A549 (cell line): ENCODE results near the gene C2CD4C. TPM values are rescaled to one million over a fixed set of nuclear protein-coding genes. Genes with fewer than 3 reads are reported as not detected.
"Not testable (repeated sequence)": the region's sequence is repeated elsewhere in the genome, so short reads cannot be mapped to it uniquely, and the experiment has no call there.

Experiments
- ATAC-seq, 2 experiments: fragments of 200-7000 bp in 1 of 2; fragments of >200 bp in 1 of 2; cut with Nextera tagmentation in 1 of 2; cut with Tn5 transposase in 1 of 2; 3 replicates each; pipeline versions ENCODE4 v1.8.0 to v1.9.1; 2018 to 2020; ENCODE audit warnings: mild to moderate bottlenecking in 1 of 2, moderate library complexity in 1 of 2
- CTCF ChIA-PET: fragments of 300-600 bp; sonication (Branson Sonifier 250); formaldehyde crosslinking; extraction: SDS; loops from one replicate; lab custom pipeline; 2021; ENCODE audit warnings: antibody characterized with exemption, inconsistent platforms; lab: Yijun Ruan, JAX
- POLR2A ChIA-PET: fragments of 350-600 bp; formaldehyde crosslinking; extraction: SDS; loops from one replicate; lab custom pipeline; 2021; ENCODE audit warnings: antibody characterized with exemption, inconsistent platforms; lab: Yijun Ruan, JAX
- DNase-seq, 2 experiments: peaks; one replicate each; pipeline versions ENCODE4 v3.0.0 to v3.0.0-alpha.2; 2011 to 2016; ENCODE audit warnings: low read depth in 1 of 2, low spot score in 1 of 2
- FAIRE-seq: peaks from 2 replicates; lab custom pipeline; 2011; peaks lifted over from hg19 to GRCh38; lab: Jason Lieb, UNC
- H3K27ac ChIP-seq, 2 experiments: fragments of >200 bp; sonication (Bioruptor Twin); formaldehyde crosslinking; 3 replicates each; pipeline ENCODE4 v1.5.1; 2016 to 2017
- H3K4me1 ChIP-seq: fragments of >200 bp; sonication (Bioruptor Twin); formaldehyde crosslinking; 3 replicates; pipeline ENCODE4 v1.6.1; 2016
- H3K4me2 ChIP-seq: fragments of >200 bp; sonication (Bioruptor Twin); formaldehyde crosslinking; 3 replicates; pipeline ENCODE4 v1.6.1; 2016
- H3K4me3 ChIP-seq: fragments of >200 bp; sonication (Bioruptor Twin); formaldehyde crosslinking; 3 replicates; pipeline ENCODE4 v1.5.1; 2016
- H3K9me3 ChIP-seq: fragments of >200 bp; sonication (Bioruptor Twin); formaldehyde crosslinking; 3 replicates; pipeline ENCODE4 v1.6.1; 2016
- ATOH8 ChIP-seq: fragments of 250-450 bp; sonication (Bioruptor Pico); IDR thresholded peaks from 2 replicates; pipeline ENCODE4 v1.5.0; 2020; ENCODE audit warnings: low read depth, mild to moderate bottlenecking, moderate library complexity
- CHD2 ChIP-seq: fragments of 150-350 bp; IDR thresholded peaks from 2 replicates; pipeline ENCODE4 v1.6.1; 2014; ENCODE audit warnings: low read length; ENCODE audit not compliant: partially characterized antibody
- EHMT2 ChIP-seq: fragments of 200-600 bp; sonication (generic); IDR thresholded peaks from 2 replicates; pipeline ENCODE4 v1.6.1; 2016; ENCODE audit warnings: antibody characterized with exemption, low read depth, mild to moderate bottlenecking, moderate library complexity
- EP300 ChIP-seq, 2 experiments: fragments of >200 bp; sonication (Bioruptor Twin); formaldehyde crosslinking; IDR thresholded peaks; 2 replicates in 1 of 2; 3 replicates in 1 of 2; pipeline ENCODE4 v1.6.1; 2016 to 2017
- FOSB ChIP-seq: fragments of 250-450 bp; sonication (Bioruptor Pico); IDR thresholded peaks from 2 replicates; pipeline ENCODE4 v1.5.0; 2020; ENCODE audit warnings: mild to moderate bottlenecking, moderate library complexity
- FOSL2 ChIP-seq, 2 experiments: fragments of 450-650 bp in 1 of 2; fragments of >200 bp in 1 of 2; sonication (Bioruptor Twin) in 1 of 2; formaldehyde crosslinking; IDR thresholded peaks; 2 replicates each; pipeline versions ENCODE4 v1.5.0 to v1.6.1; 2016 to 2020; ENCODE audit warnings: mild to moderate bottlenecking in 1 of 2, moderate library complexity in 1 of 2
- HOXB13 ChIP-seq: fragments of 250-450 bp; sonication (Bioruptor Pico); IDR thresholded peaks from 2 replicates; pipeline ENCODE4 v1.5.0; 2020; ENCODE audit warnings: low read depth, mild to moderate bottlenecking, moderate library complexity
- KDM5A ChIP-seq: fragments of 200-600 bp; sonication (generic); IDR thresholded peaks from 2 replicates; pipeline ENCODE4 v1.6.1; 2016; ENCODE audit warnings: antibody characterized with exemption, mild to moderate bottlenecking
- MAZ ChIP-seq: fragments of 150-350 bp; IDR thresholded peaks from 2 replicates; pipeline ENCODE4 v1.6.1; 2014; ENCODE audit warnings: antibody characterized with exemption, low read depth, low read length, borderline replicate concordance
- MYC ChIP-seq: IDR thresholded peaks from 2 replicates; pipeline ENCODE4 v1.6.1; 2012; ENCODE audit warnings: mild to moderate bottlenecking, inconsistent platforms, low read length, improper control_type of control experiment, borderline replicate concordance
- NR3C1 ChIP-seq: fragments of >200 bp; sonication (Bioruptor Twin); formaldehyde crosslinking; IDR thresholded peaks from 3 replicates; pipeline ENCODE4 v1.6.1; 2017
- RAD21 ChIP-seq, 2 experiments: fragments of >200 bp in 1 of 2; sonication (Bioruptor Twin) in 1 of 2; formaldehyde crosslinking in 1 of 2; IDR thresholded peaks in 1 of 2; conservative IDR thresholded peaks in 1 of 2; 2 replicates in 1 of 2; 3 replicates in 1 of 2; pipeline ENCODE4 v1.6.1; 2012 to 2018; ENCODE audit warnings: inconsistent platforms in 1 of 2
- RFX5 ChIP-seq: fragments of 450-650 bp; IDR thresholded peaks from 2 replicates; pipeline ENCODE4 v1.7.1; 2014; ENCODE audit warnings: antibody characterized with exemption, mild to moderate bottlenecking, moderate library complexity
- RNF2 ChIP-seq: fragments of 200-600 bp; sonication (generic); IDR thresholded peaks from 2 replicates; pipeline ENCODE4 v1.6.1; 2016; ENCODE audit warnings: low read depth, mild to moderate bottlenecking, antibody characterized with exemption, moderate library complexity, borderline replicate concordance
- TFCP2L1 ChIP-seq: fragments of 250-450 bp; sonication (Bioruptor Pico); IDR thresholded peaks from 2 replicates; pipeline ENCODE4 v1.5.0; 2021; ENCODE audit warnings: mild to moderate bottlenecking
- TP53 ChIP-seq: fragments of 250-450 bp; sonication (Bioruptor Pico); IDR thresholded peaks from 2 replicates; pipeline ENCODE4 v1.5.0; 2021; ENCODE audit warnings: mild to moderate bottlenecking, moderate library complexity
- USF2 ChIP-seq: fragments of 450-650 bp; IDR thresholded peaks from 2 replicates; pipeline ENCODE4 v1.6.1; 2014; ENCODE audit warnings: antibody characterized with exemption
- ZC3H11A ChIP-seq: fragments of 450-650 bp; IDR thresholded peaks from 2 replicates; pipeline ENCODE4 v1.6.1; 2014; ENCODE audit warnings: antibody characterized with exemption, mild to moderate bottlenecking
- ZFP36 ChIP-seq: fragments of 450-650 bp; IDR thresholded peaks from 2 replicates; pipeline ENCODE4 v1.6.1; 2014; ENCODE audit warnings: borderline replicate concordance; ENCODE audit not compliant: partially characterized antibody
- WGBS: methylation state at CpG from one replicate; pipeline ENCODE4 v1.1.6; 2017; ENCODE audit errors: missing lambda C conversion rate; 5-methylcytosine and 5-hydroxymethylcytosine counted together
- polyA plus RNA-seq, 4 experiments: library from polyadenylated mRNA; depleted of rRNA in 3 of 4; stranded (reverse); fragments of >200 nt; fragmentation: RNase III in 1 of 4; extraction: RNeasy Plus Mini Kit Qiagen cat#74134 plus additional on column Dnase treatment in 1 of 4; gene quantifications; 2 replicates in 3 of 4; 3 replicates in 1 of 4; pipeline ENCODE4 v1.2.3, GENCODE V29; 2011 to 2017
- TF ChIP-seq, protein P1 (sequence below): fragments of >200 bp; sonication (Bioruptor Twin); formaldehyde crosslinking; IDR thresholded peaks from 3 replicates; pipeline ENCODE4 v1.5.1; 2016
- TF ChIP-seq, protein P2 (sequence below): fragments of >200 bp; sonication (Bioruptor Twin); formaldehyde crosslinking; IDR thresholded peaks from 2 replicates; pipeline ENCODE4 v1.6.1; 2016

Gene C2CD4C
- polyA plus RNA-seq, 2 of the 4 experiments (the other 2 are of a cell fraction), result 0.21 to 0.71 TPM

- CTCF ChIA-PET, result interaction anchor here (0.8 to 2.3 kb wide), 6 partner anchors 10 to 111 kb away, joined by 3 to 6 read pairs (median 3); no protein-coding TSS in a partner anchor
- no peak for FAIRE-seq
- no peaks in the 10 kb centered on the region for H3K4me1 ChIP-seq
- no peak overlapping the region for H3K4me3 ChIP-seq
- H3K27ac ChIP-seq, result no peak overlapping the region
- DNase-seq, result no peak
- peak in 1 of 2 experiments; percentile 68; a peak in 3 of 6 replicates for ATAC-seq
- no peak overlapping the region for H3K4me2 ChIP-seq
- no peaks in the 10 kb centered on the region for H3K9me3 ChIP-seq
- WGBS, result 76% methylated on average over 35 of the region's 44 CpGs
- TF ChIP-seq RAD21 (conservative IDR thresholded peaks at IDR 0.05 in 1 of 2, IDR thresholded peaks at IDR 0.05 in 1 of 2) (peak; percentile 30 to 32; a peak in 3 of 5 replicates), CHD2 (no peak), ZFP36 (no peak)
- TF ChIP-seq, protein P1, sequence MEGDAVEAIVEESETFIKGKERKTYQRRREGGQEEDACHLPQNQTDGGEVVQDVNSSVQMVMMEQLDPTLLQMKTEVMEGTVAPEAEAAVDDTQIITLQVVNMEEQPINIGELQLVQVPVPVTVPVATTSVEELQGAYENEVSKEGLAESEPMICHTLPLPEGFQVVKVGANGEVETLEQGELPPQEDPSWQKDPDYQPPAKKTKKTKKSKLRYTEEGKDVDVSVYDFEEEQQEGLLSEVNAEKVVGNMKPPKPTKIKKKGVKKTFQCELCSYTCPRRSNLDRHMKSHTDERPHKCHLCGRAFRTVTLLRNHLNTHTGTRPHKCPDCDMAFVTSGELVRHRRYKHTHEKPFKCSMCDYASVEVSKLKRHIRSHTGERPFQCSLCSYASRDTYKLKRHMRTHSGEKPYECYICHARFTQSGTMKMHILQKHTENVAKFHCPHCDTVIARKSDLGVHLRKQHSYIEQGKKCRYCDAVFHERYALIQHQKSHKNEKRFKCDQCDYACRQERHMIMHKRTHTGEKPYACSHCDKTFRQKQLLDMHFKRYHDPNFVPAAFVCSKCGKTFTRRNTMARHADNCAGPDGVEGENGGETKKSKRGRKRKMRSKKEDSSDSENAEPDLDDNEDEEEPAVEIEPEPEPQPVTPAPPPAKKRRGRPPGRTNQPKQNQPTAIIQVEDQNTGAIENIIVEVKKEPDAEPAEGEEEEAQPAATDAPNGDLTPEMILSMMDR, result peak; percentile 22; the same call in 2 of the 3 replicates
- POLR2A ChIA-PET, result no interaction called here
Measured at GRCh38 chr19:383922-384798, 24.8 kb downstream of the C2CD4C start.

DNA sequence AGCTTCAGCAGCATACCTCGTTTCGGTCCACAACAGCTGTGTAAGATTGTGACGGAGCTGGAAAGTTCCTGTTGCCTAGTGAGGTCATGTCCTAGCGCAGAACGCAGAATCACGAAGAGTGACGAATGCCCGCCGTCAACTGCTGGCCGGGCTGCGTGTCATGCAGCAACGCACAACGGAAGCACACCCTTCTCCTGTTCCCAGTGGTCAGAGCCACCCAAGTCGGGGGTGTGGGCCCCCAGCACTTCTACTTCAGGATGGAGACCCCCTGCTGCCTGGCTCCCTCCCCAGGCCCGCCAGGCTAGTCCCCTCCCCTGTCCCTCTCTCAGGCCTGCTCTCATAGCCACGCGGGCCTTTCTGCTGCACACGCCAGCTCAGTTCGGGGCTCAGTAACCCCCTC lies 25.9 kb downstream of the C2CD4C start:
- DNase-seq, result no peak
- no peaks in the 10 kb centered on the region for H3K9me3 ChIP-seq
- no peak for TF ChIP-seq MYC
- no peak for TF ChIP-seq USF2
- TF ChIP-seq, protein P1, result no peak
- TF ChIP-seq FOSL2 (IDR thresholded peaks at IDR 0.05), result no peak
- TF ChIP-seq FOSL2 (CRISPR knock-in tag; IDR thresholded peaks at IDR 0.05), result no peak
- TF ChIP-seq HOXB13, result no peak
- no peak for TF ChIP-seq EP300 (IDR thresholded peaks at IDR 0.05)
- no peak for TF ChIP-seq TP53 (CRISPR knock-in tag)
- TF ChIP-seq NR3C1, result no peak
- TF ChIP-seq RFX5, result no peak
- TF ChIP-seq RNF2, result no peak
- TF ChIP-seq EHMT2, result no peak
- TF ChIP-seq TFCP2L1, result no peak
- no peak for TF ChIP-seq MAZ
- TF ChIP-seq KDM5A, result no peak
- no peak for TF ChIP-seq FOSB (CRISPR knock-in tag)
- TF ChIP-seq ZC3H11A, result no peak
- TF ChIP-seq, protein P2, sequence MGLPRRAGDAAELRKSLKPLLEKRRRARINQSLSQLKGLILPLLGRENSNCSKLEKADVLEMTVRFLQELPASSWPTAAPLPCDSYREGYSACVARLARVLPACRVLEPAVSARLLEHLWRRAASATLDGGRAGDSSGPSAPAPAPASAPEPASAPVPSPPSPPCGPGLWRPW, result no peak
- no peak for TF ChIP-seq ATOH8
- no peak overlapping the region for H3K4me2 ChIP-seq
- CTCF ChIA-PET, result interaction anchor here (2.3 kb wide), 1 partner anchor 9 kb away, joined by 6 read pairs; no protein-coding TSS in a partner anchor
- 79% methylated on average over 18 of the region's 19 CpGs for WGBS
- H3K4me1 ChIP-seq, result no peaks in the 10 kb centered on the region
- FAIRE-seq, result no peak
- H3K27ac ChIP-seq, result no peak overlapping the region
- POLR2A ChIA-PET, result no interaction called here
- no peak overlapping the region for H3K4me3 ChIP-seq
- no peak for ATAC-seq

DNA sequence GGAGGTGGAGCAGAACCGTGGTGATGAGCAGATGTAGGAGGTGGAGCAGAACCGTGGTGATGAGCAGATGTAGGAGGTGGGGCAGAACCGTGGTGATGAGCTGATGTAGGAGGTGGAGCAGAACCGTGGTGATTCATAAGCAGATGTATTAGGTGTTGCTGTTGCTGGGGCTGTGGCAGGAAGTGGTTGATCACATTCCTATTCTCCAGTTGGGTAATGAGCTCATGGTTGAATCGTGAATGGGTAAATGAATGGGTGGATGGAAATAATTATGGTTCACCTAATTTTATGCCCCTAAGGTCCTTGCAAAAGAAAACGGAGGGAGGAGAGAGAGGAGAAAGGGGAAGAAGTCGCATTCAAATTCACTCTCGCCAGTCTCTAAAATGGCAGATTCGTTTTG lies 26.4 kb downstream of the C2CD4C start:
- H3K9me3 ChIP-seq, H3K4me1 ChIP-seq, H3K4me3 ChIP-seq, CTCF ChIA-PET, FAIRE-seq, H3K27ac ChIP-seq, POLR2A ChIA-PET, H3K4me2 ChIP-seq, DNase-seq, ATAC-seq: not testable (repeated sequence)
- 40% methylated on average over 7 of the region's 9 CpGs for WGBS

DNA sequence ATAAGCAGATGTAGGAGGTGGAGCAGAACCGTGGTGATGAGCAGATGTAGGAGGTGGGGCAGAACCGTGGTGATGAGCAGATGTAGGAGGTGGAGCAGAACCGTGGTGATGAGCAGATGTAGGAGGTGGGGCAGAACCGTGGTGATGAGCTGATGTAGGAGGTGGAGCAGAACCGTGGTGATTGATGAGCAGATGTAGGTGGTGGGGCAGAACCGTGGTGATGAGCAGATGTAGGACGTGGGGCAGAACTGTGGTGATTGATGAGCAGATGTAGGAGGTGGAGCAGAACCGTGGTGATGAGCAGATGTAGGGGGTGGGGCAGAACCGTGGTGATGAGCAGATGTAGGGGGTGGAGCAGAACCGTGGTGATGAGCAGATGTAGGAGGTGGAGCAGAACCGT lies 27.0 kb downstream of the C2CD4C start:
- H3K4me1 ChIP-seq, H3K9me3 ChIP-seq, CTCF ChIA-PET, FAIRE-seq, DNase-seq, H3K4me2 ChIP-seq, ATAC-seq, H3K4me3 ChIP-seq, H3K27ac ChIP-seq, POLR2A ChIA-PET: not testable (repeated sequence)
- WGBS, result no CpG with 5 or more reads among the region's 11 CpGs
